ENCODE data around the gene EYS.

The EYS gene

GRCh38 chr6:65707126-65707826, at the start of gene EYS:
EYS (minus strand) TSS chr6:65707226; CDS start chr6:65495410, 211,816 bp downstream.
- DNase-seq, result peak; percentile 48

GRCh38 chr6:65746302-65746701, 39.3 kb upstream of the EYS start:
- DNase-seq, result no peak

DNA sequence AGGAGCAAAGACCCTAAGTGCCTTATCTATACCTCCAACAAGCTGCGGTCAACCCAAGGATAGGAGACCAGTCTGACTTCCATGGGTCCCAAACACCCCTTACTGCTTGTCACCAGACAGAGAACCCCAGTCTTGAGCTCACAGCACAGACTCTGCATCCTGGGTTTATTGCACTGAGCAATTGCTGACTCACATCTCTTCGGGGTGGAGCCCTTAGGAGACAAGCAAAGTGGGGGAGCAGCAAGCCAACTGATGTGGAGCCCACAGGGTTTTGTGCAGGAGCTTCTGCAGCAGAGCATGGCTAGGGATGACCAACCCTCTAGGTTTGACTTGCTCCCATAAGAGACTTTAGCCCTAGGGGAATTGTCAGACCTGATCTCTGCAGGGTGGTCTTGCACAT, 38.6 kb upstream of the EYS start:
- DNase-seq, result no peak

DNA sequence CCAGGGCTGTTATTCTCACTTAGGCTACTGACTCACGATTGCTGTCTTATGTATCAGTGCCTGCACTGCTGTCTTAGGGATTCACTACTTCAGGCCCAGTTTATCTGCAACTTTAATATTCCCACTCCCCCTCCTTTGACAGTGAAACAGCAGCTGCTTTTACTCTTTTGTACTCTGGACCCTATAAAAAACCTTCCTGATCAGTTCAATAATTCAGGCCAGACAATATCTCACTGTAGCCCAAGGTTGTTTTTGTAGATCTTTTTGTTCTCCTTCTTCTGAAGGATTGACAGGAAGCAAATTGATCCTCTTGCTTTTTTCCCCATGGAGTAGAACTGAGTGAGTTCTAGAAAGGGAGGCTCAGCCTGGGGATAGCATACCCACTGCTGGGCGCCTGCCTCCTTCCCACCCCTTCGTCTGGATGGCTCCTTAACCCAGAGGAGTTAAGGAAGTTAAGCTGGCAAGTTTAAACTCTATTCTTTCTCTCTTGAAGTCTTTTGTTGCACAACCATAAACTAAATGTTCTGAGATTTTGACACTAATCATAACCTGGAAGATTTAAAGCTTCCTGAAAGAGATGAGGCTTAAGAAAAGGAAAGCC, 22.0 kb upstream of the EYS start:
- DNase-seq, result no peak

GRCh38 chr6:65719101-65719500, 12.1 kb upstream of the EYS start:
- no peak for DNase-seq

DNA sequence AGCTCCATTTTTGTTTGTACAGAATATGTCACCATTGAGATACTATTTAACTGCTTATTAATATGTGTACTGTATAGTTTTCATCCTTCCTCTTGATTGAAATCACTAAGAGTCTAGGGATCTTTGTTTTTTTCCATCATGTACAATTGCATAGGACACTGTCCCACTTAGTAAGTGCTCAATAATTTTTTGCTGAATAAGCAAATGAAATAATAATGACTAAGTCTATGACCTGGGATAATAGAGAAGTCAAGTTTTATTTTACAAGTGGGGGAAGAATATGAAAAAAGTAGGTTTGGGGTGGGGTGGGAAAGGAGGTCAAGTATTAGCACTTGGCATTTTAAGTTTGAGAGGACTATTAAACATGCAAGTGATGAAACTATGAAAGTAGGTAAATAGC, 4.5 kb upstream of the EYS start:
- no peak for DNase-seq

- DNase-seq, result no peak
Observed at GRCh38 chr6:65709099-65709830, 2.2 kb upstream of the EYS start.

- no peak for DNase-seq
Observed at GRCh38 chr6:65708162-65708561, 1.1 kb upstream of the EYS start.

DNA sequence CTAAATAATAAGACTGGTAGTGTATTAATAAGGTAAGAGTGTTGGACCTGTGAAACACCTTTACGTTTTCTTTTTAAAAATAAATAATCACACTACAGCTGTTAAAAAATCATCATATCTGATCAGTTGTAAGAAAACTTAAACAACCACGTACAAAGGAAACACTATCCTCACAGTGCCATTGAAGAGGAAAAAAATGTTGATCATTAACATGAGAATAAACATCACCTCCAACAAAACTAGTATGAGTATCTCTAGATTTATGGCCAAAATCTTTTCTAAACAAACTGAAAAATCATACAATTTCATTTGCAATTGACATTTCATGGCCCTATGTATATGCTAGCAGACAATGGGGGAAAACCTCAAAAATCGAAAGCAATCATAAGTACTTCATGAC, 590 bp downstream of the EYS start:
- no peak for DNase-seq

DNA sequence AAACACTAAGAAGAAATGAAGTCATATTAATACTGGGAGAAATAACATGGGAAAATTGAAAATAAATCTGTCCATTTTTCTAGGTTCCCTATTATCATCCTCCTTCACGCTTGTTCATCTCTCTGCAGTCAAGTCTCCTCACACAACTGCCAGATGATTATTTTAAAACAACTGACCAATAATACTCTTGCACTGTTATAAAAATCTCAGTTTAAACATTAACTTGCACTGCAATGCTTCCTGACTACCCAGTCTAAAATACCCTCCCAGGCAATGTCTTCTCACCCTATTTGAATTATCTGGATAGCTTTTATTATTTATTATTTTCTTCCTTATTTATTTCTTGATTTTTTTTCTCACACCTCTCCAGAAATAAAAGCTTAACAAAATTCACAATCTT, 5.7 kb downstream of the EYS start:
- DNase-seq, result no peak

DNA sequence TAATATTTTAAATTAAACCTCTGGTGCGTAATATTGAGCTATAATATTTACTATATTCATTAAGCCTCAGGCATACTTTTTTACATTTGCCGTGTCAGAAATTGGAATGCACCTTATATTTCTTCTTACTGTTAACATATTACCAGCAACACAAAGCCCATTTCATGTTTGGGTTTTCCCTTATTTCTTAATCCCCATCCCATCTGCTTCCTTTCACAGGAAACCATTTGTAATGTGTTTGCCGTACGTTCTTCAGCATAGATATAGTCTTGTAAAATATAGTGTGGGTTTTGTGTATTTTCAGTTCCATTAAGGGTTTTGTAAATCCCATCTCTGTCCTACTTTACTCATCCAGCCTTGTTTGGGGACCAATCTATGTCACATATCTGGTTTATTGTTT, 6.5 kb downstream of the EYS start:
- DNase-seq, result no peak

DNA sequence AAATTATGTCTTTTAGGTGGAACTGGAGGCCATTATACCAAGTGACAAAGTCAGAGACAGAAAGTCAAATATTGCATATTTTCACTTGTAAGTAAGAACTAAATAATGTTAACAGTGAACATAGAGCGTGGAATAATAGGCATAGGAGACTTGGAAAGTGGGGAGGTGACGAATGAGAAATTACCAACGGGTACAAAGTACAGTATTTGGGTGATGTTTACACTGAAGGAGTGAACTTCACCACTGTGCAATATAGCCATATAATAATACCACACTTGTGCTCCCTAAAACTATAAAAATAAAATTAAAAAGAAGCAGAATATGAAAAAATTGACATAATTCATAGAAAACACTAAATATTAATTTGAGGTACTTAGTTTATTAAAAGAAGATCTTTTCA, 14.9 kb downstream of the EYS start:
- no peak for DNase-seq

DNA sequence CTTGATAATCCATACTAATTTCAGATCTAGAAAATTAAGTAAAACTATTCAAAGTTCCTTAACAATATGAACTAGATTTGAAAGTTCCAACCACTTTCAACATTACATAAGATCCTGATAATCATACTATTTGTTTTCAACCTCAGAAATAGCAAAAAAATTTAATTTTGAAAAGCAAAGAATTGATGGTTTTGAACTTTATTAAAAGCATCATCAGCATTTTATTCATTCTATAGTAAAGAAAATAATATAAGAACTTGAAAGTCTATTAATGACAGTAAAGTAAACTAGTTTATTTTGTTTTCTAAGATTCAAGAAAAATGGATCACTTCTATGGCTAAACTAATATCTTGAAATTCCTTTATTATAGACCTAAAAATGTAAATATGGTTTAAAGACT, 26.8 kb downstream of the EYS start:
- no peak for DNase-seq

- DNase-seq, result no peak
Observed at GRCh38 chr6:65671922-65672321, 35.1 kb downstream of the EYS start.

DNA sequence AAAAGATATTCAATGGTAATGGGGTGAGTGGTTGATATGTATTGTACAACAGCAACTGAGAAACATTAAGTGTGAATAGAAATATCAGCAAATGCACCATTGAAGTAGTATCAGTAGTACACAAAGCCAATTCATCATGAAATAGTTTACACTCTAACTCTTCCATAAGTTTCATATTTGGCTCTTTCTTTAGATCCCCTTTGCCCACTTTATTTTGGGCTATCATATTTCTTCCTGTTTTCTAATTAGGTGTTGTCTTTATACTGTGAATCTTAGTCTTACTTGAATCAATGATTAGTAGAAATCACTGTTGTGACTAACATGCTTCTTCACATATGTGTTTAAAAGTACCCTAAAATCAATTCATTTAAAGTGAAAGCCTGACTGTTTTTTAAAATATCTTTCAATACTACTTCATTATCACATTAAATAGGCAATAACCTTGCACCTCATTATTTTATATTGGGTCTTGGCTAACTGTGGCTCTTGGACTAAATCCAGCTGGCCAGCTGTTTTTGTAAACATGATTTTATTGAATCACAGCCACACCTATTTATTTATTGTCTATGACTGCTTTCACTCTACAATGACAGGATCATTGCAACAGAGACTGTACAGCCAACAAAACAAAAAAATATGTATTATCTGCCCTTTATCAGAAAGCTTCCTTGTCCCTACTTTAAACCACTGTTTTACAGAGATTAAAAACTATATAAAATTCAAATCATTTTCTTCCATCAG, 38.9 kb downstream of the EYS start:
- DNase-seq, result peak; percentile 23

GRCh38 chr6:65650086-65650485, 56.9 kb downstream of the EYS start:
- no peak for DNase-seq

DNA sequence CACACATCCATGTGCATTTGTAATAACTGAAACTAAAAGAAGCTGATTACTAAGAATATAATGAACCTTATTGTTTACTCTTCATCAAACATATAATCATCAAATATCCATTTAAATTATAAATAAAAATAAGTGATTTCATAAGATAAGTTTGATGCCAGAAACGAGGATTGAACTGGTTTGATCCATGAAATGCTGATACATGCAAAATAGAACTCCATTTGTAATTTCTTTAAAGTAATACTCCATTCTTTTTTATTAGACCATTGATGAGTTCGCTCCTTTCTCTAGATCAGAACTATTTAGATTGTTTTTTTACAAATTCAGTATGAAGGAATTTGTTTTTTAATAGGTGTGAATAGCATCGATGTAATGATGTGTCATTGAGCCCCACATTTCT, 57.6 kb downstream of the EYS start:
- no peak for DNase-seq

DNA sequence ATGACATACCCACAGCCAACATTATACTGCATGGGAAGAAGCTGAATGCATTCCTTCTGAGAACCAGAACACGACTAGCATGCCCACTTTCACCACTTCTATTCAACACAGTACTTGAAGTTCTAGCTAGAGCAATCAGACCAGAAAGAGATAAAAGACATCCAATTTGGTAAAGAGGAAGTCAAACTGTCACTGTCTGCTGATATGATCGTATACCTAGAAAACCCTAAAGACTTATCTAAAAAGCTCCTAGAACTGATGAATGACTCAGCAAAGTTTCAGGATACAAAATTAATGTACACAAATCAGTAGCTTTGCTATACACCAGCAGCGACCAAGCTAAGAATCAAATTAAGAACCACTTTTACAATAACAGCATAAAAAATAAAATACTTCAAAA, 60.5 kb downstream of the EYS start:
- no peak for DNase-seq

- no peak for DNase-seq
Observed at GRCh38 chr6:65642776-65643175, 64.2 kb downstream of the EYS start.

DNA sequence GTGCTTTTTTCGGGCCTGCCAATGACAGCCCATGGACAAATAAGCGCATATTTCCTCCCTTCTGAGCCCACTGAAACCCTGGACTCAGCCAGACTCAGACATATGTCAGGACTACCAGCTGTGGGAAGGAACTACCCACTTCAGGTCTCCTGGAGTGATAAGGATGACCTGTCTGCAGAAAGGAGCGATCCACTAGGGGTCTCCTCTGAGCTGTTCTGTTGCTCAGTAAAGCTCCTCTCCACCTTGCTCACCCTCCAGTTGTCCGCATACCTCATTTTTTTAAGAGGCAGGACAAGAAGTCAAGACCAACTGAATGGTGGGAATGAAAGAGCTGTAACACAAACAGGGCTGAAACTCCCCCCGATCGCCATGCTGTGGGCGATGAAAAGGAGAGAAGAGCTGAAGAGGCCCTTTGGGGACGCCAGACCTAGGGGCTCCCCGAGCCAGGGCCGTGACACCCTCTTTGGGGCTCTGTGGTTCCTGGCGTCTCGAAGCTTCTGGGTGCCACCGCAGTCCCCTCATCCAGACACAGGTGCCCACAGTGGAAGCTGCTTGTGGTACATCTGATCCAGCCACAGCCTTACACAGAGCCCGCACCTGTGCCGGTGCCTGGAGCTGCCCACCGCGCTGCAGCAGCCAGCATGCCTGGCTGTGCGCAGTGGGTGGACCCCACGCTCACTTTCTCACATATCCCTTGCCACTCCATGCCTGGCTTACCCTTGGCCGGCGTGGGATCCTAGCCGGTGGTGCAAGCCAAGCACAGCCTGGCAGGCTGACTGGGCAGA, 68.8 kb downstream of the EYS start:
- DNase-seq, result no peak

DNA sequence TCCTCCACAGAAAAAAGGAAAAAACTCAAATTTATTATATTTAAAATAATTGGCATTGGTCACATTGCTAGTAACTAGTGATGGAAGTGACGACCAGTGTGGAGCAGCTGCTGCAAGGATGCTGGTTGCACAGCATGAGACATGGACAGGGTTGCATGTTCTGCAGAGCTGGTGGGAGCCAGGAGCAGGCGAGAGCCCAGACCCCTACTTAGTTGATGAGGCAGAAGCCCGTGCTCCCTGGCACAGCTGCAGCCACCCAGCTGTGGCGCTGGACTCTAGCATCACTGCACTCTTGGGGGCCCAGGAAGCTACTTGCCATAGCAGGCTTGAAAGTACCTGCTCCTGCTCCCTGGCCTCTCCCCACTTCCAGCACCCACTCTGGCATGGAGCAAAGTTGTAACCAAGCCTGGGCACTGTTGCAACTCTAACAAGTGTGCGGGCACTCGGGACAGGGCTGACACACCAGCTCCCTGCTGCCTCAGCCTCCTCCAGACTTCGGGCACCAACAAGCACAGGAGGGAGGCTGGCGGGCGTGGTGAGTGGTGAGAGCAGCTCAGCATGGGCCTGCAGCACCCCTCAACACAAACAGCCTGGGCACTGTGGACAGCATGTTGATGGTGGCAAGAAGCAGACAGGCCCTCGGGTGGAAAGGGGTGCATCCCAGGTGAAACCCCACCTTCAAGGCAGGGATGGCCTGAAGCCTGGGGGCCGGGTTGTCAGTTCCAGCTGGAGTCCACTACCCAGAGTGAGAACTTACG, 69.6 kb downstream of the EYS start:
- DNase-seq, result no peak

- no peak for DNase-seq
Observed at GRCh38 chr6:65633501-65633900, 73.5 kb downstream of the EYS start.
